MM.1S (cell line): ENCODE data around the gene ADAMTS6.

Experiments used
- EZH2 ChIP-seq: fragments of 300-600 bp; sonication (generic); optimal IDR thresholded peaks from 2 replicates; pipeline ENCODE3; 2017; ENCODE audit warnings: low read depth, mild to moderate bottlenecking, antibody characterized with exemption, low read length, mixed read lengths
- TF ChIP-seq, protein P1 (sequence below): fragments of 300-600 bp; sonication (generic); IDR thresholded peaks from 2 replicates; pipeline ENCODE4 v1.5.1; 2016; ENCODE audit warnings: antibody characterized with exemption, low read length, mixed read lengths

DNA sequence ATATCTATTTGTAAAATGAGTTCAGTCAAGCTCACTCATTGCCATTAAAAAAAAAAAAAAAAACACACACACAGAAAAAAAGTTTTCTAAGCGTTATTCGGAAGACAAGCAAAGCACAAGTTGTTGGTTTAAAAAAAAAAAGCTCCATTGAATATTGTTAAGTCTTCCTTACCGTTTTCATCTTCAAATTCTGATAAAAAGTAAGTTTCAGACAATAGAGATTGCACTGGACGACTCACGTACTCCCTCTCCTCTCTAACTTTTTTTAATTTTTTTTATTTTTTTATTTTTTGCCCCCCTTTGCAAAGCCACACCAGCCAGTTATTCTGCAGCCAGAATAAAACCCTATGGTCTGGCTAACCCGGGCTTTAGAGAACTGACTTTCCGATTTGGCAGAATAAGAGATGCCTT lies 544 bp downstream of the ADAMTS6 start:
- TF ChIP-seq, protein P1, sequence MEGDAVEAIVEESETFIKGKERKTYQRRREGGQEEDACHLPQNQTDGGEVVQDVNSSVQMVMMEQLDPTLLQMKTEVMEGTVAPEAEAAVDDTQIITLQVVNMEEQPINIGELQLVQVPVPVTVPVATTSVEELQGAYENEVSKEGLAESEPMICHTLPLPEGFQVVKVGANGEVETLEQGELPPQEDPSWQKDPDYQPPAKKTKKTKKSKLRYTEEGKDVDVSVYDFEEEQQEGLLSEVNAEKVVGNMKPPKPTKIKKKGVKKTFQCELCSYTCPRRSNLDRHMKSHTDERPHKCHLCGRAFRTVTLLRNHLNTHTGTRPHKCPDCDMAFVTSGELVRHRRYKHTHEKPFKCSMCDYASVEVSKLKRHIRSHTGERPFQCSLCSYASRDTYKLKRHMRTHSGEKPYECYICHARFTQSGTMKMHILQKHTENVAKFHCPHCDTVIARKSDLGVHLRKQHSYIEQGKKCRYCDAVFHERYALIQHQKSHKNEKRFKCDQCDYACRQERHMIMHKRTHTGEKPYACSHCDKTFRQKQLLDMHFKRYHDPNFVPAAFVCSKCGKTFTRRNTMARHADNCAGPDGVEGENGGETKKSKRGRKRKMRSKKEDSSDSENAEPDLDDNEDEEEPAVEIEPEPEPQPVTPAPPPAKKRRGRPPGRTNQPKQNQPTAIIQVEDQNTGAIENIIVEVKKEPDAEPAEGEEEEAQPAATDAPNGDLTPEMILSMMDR = no peak
- no peak for TF ChIP-seq EZH2
